Prostate gland (tissue), 2 donors: ENCODE measurements around the gene SYVN1. TPM values are rescaled to one million over a fixed set of nuclear protein-coding genes. Genes with fewer than 3 reads are reported as not detected.

ENCODE experiments used
- DNase-seq: peaks from one replicate; pipeline ENCODE4 v3.0.0-alpha.2; 2019; ENCODE audit warnings: low spot score
- H3K27ac ChIP-seq, 2 donors: fragments of 200-600 bp; sonication (generic); 2 replicates each; pipeline ENCODE4 v1.5.1; 2017 to 2019
- H3K27me3 ChIP-seq: fragments of 200-600 bp; sonication (generic); replicated peaks from 2 replicates; pipeline ENCODE4 v1.5.1; 2019; ENCODE audit not compliant: insufficient read depth
- H3K36me3 ChIP-seq, 2 donors: fragments of 200-600 bp; sonication (generic); 1 replicate in 1 of 2; 2 replicates in 1 of 2; pipeline versions ENCODE4 v1.5.1 to v1.8.1; 2017 to 2019
- H3K4me1 ChIP-seq: fragments of 200-600 bp; sonication (generic); replicated peaks from 2 replicates; pipeline ENCODE4 v1.5.1; 2019
- H3K4me3 ChIP-seq, 2 donors: fragments of 200-600 bp; sonication (generic); 2 replicates each; pipeline ENCODE4 v1.5.1; 2017 to 2019
- H3K9me3 ChIP-seq: fragments of 200-600 bp; sonication (generic); 2 replicates; pipeline ENCODE4 v1.5.1; 2017
- POLR2A ChIP-seq: fragments of 450-650 bp; IDR thresholded peaks from one replicate; pipeline ENCODE4 v1.6.1; 2016; ENCODE audit warnings: antibody characterized with exemption, mild to moderate bottlenecking
- POLR2AphosphoS5 ChIP-seq: sonication (generic); formaldehyde crosslinking; IDR thresholded peaks from one replicate; pipeline ENCODE4 v1.6.1; 2017; ENCODE audit warnings: antibody characterized with exemption
- WGBS: methylation state at CpG from one replicate; pipeline ENCODE4 v1.1.5; 2018; 5-methylcytosine and 5-hydroxymethylcytosine counted together
- intact Hi-C: fragments of 100-400 bp; cut with DNase I; formaldehyde crosslinking; loops from one replicate; pipeline ENCODE4 v1.14.2; 2022
- total RNA-seq, 2 donors: library from RNA; depleted of rRNA; stranded (reverse); fragments of >200 nt; gene quantifications; one replicate each; pipeline ENCODE4 v1.1.0, GENCODE V29; 2016
- TF ChIP-seq, protein P1 (sequence below), 4 experiments: fragments of 200-600 bp in 2 of 4; fragments of 450-650 bp in 2 of 4; sonication (generic) in 2 of 4; IDR thresholded peaks; 1 replicate in 3 of 4; 2 replicates in 1 of 4; pipeline ENCODE4 v1.5.1; 2016 to 2019; ENCODE audit warnings: antibody characterized with exemption in 4 of 4, mild to moderate bottlenecking in 2 of 4, moderate library complexity in 2 of 4

The SYVN1 gene
- total RNA-seq, 2 donors from 2014 or later = 89.7 to 108 TPM

GRCh38 chr11:65095427-65095826, 38.9 kb downstream of the SYVN1 start:
- intact Hi-C loops = no loop called here
- no peak for TF ChIP-seq POLR2A
- TF ChIP-seq POLR2AphosphoS5 = no peak
- TF ChIP-seq, protein P1, sequence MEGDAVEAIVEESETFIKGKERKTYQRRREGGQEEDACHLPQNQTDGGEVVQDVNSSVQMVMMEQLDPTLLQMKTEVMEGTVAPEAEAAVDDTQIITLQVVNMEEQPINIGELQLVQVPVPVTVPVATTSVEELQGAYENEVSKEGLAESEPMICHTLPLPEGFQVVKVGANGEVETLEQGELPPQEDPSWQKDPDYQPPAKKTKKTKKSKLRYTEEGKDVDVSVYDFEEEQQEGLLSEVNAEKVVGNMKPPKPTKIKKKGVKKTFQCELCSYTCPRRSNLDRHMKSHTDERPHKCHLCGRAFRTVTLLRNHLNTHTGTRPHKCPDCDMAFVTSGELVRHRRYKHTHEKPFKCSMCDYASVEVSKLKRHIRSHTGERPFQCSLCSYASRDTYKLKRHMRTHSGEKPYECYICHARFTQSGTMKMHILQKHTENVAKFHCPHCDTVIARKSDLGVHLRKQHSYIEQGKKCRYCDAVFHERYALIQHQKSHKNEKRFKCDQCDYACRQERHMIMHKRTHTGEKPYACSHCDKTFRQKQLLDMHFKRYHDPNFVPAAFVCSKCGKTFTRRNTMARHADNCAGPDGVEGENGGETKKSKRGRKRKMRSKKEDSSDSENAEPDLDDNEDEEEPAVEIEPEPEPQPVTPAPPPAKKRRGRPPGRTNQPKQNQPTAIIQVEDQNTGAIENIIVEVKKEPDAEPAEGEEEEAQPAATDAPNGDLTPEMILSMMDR (IDR thresholded peaks at IDR 0.05) = no peak
- no peaks in the 10 kb centered on the region for H3K27me3 ChIP-seq
- peaks cover 5% of the 10 kb centered on the region for H3K4me1 ChIP-seq
- no peaks in the 10 kb centered on the region for H3K36me3 ChIP-seq
- no peaks in the 10 kb centered on the region for H3K9me3 ChIP-seq
- WGBS = 78% methylated on average over 22 of the region's 22 CpGs
- H3K4me3 ChIP-seq = no peak overlapping the region
- peak overlapping the region; percentile 84 to 88 for H3K27ac ChIP-seq
- no peak for DNase-seq

- peaks cover 0 to 5% of the 10 kb centered on the region in 2 donors for H3K36me3 ChIP-seq
- no peaks in the 10 kb centered on the region for H3K27me3 ChIP-seq
- no peak for TF ChIP-seq POLR2A
- TF ChIP-seq, protein P1 (IDR thresholded peaks at IDR 0.05) = no peak
- no peak for TF ChIP-seq POLR2AphosphoS5
- H3K4me1 ChIP-seq = no peaks in the 10 kb centered on the region
- no peaks in the 10 kb centered on the region for H3K9me3 ChIP-seq
- intact Hi-C loops = no loop called here
- 91% methylated on average over 4 of the region's 4 CpGs for WGBS
- no peak for DNase-seq
- no peak overlapping the region for H3K27ac ChIP-seq
- no peak overlapping the region for H3K4me3 ChIP-seq
Measured at GRCh38 chr11:65090628-65091027, 43.7 kb downstream of the SYVN1 start.

DNA sequence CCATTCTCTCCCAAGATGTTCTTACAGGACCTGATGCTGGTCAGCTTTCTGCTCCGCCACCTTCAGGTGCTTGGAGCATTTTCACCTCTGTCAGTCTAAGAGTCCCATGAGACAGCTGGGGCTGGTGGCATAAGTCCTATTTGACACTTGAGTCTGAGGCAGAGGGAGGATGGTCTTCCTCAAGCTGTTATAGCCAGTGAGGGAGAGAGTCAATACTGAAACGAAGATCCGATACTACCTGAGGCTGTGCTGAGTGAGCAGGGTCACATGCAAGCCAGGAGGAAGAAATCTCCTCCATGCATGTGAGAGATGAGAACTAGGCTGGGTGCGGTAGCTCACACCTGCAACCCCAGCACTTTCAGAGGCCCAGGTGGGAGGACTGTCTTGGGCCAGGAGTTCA, 44.7 kb downstream of the SYVN1 start:
- H3K27ac ChIP-seq = no peak overlapping the region

GRCh38 chr11:65087827-65088226, 46.5 kb downstream of the SYVN1 start:
- 96% methylated on average over 15 of the region's 15 CpGs for WGBS
- Histone ChIP-seq H3K27ac (no peak overlapping the region), H3K9me3 (no peaks in the 10 kb centered on the region), H3K4me3 (no peak overlapping the region), H3K36me3 (peaks cover 0 to 5% of the 10 kb centered on the region in 2 donors), H3K27me3 (no peaks in the 10 kb centered on the region), H3K4me1 (peaks cover 5% of the 10 kb centered on the region)
- DNase-seq = no peak
- intact Hi-C loops = no loop called here
- TF ChIP-seq POLR2AphosphoS5 = no peak
- TF ChIP-seq, protein P1 (IDR thresholded peaks at IDR 0.05) = no peak
- TF ChIP-seq POLR2A = no peak

More for the DNA sequence above, 44.7 kb downstream of the SYVN1 start:
- peaks cover 0 to 5% of the 10 kb centered on the region in 2 donors for H3K36me3 ChIP-seq
- peaks cover 5% of the 10 kb centered on the region for H3K4me1 ChIP-seq
- intact Hi-C loops = no loop called here
- WGBS = 88% methylated on average over 4 of the region's 4 CpGs
- H3K27me3 ChIP-seq = no peaks in the 10 kb centered on the region
- H3K9me3 ChIP-seq = no peaks in the 10 kb centered on the region
- DNase-seq = no peak
- no peak overlapping the region for H3K4me3 ChIP-seq
- TF ChIP-seq POLR2AphosphoS5 (no peak), POLR2A (no peak)
- TF ChIP-seq, protein P1 (IDR thresholded peaks at IDR 0.05) = no peak

DNA sequence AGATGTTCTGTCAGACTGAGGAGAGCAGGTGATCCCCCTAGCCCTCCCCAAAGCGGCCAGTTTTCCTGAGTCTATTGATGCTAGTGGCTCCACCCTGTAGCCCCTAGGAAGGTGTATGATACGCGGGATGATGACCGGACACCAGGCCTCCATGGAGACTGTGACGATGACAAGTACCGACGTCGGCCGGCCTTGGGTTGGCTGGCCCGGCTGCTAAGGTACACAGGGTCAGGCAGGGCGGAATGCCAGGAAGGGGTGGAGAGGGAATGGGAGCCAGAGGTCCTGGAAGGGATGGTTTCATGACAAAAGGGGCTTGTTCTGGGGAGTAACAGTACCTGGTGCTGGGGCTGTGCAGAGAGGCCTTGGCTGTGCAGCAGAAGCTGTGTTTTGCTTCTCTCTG, 47.1 kb downstream of the SYVN1 start:
- Histone ChIP-seq H3K4me1 (peaks cover 5% of the 10 kb centered on the region), H3K27me3 (no peaks in the 10 kb centered on the region), H3K9me3 (no peaks in the 10 kb centered on the region), H3K36me3 (peaks cover 0 to 5% of the 10 kb centered on the region in 2 donors), H3K27ac (no peak overlapping the region), H3K4me3 (no peak overlapping the region)
- TF ChIP-seq POLR2AphosphoS5 = no peak
- TF ChIP-seq, protein P1 (IDR thresholded peaks at IDR 0.05) = no peak
- no peak for TF ChIP-seq POLR2A
- intact Hi-C loops = no loop called here
- 91% methylated on average over 11 of the region's 11 CpGs for WGBS
- DNase-seq = no peak
